ENCODE results near the gene PRPF31.

PRPF31 gene

DNA sequence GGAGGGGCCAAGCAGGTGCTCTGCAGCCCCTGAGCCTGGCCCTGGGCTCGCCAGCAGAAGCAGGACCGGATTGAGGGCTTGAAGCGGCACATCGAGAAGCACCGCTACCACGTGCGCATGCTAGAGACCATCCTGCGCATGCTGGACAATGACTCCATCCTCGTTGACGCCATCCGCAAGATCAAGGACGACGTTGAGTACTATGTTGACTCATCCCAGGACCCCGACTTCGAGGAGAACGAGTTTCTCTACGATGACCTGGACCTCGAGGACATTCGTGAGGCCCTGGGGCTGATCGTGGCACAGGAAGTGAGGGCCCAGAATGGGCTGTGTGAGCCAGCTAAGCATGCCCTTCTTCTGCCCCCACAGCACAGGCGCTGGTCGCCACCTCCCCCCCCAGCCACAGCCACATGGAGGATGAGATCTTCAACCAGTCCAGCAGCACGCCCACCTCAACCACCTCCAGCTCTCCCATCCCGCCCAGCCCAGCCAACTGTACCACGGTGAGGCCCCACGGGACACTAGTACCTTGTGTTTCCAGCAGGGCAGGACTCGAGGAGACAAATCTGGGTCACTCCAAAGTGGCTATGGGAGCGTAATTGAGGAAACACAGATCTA, 30.1 kb downstream of the PRPF31 start:
- DNase-seq: no peak

DNA sequence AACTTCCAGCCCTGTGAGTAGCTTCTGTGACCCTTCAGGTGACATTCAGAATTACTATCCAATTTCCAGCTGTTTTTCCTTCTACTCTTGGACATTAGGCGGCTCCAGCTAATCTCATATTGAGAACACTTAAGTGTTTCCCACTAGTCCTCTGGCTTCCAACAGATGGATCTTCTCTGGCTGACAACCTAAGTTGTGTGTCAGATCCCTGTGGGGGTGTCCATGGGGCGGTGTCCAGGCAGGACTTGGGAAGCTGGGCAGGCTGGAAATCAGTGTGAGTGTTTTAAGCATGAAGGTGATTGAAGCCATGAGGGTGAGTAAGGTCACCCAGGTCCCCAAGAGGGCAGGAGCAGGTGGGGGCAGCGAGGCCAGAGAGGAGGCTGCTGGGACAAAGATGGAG, 32.1 kb downstream of the PRPF31 start:
- DNase-seq: no peak

DNA sequence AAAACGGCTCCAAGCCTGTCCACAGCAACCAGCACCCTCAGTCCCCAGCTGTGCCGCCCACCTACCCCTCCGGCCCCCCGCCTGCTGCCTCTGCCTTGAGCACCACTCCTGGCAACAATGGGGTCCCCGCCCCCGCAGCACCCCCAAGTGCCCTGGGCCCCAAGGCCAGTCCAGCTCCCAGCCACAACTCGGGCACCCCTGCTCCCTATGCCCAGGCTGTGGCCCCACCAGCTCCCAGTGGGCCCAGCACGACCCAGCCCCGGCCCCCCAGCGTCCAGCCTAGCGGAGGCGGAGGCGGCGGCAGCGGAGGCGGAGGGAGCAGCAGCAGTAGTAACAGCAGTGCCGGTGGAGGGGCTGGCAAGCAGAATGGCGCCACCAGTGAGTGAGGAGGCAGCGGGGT, 32.6 kb downstream of the PRPF31 start:
- no peak for DNase-seq

DNA sequence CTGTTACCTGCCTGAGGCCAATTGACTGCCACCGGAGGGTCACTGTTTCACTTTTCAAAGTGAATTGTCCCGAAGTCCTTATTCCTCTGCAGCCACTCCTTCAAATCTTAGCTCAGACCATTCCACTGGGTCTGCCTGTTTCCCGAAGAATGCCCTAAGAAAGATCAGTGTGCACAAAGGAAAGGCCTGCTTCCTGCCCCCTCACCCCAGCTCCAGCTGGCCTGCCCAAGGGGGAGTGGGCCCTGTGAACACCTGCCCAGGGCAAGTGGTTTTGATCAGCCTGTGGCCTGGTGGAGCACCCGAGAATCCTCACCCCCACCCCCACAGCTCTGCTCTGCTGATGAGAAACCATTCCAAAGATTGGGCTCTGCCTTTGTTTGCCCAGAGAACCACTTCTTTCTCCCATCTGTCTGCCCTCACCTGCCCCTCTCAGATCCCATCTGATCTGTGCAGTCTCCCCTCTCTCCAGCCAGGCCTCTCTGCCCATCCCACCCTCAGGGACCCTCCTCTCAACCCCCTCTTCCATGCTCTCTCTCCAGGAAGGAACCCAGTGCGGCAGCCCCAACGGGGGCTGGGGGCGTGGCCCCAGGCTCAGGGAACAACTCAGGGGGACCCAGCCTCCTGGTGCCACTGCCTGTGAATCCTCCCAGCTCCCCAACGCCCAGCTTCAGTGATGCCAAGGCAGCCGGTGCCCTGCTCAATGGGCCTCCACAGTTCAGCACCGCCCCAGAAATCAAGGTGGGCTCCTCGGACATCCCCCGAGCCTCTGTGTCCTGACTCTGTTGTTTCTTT, 33.7 kb downstream of the PRPF31 start:
- DNase-seq: no peak

DNA sequence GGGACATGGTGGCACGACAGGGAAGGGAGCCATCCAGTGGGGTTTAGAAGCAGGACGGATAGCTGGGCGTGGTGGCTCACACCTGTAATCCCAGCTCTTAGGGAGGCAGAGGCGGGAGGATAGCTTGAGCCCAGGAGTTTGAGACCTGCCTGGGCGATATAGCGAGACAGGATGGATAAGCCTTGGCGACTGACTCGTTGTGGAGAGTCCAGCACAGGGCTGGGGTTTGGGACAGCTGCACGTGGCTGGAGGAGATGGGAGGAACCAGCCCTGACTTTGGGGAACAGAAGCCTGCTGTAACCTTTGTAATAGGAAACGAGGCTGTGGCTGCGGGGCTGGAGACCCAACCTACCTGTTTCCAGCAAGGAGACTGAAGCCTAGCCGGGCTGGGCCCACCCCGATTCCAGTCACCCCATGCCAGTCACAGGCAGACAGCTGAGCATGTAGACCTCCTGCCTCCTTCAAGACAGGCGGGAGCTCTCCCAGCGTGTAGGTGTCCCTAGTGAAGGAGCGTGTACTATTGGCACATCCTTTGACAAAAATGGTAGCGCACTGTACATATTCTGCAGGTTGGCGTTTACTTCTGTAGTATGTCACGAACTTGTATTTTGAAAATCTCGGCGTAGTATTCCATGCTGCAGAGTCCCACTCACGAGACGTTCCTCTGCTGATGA, 35.9 kb downstream of the PRPF31 start:
- DNase-seq: no peak

DNA sequence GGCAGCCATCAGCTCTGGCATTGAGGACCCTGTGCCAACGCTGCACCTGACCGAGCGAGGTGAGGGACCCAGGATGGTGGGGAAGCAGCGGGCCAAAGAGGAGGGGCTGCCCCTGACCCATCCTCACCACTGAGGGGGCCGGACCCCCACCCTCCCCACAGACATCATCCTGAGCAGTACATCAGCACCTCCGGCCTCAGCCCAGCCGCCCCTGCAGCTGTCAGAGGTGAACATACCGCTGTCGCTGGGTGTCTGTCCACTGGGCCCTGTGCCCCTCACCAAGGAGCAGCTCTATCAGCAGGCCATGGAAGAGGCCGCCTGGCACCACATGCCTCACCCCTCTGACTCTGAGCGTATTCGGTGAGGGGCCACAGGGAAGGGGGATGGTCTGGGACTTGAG, 36.7 kb downstream of the PRPF31 start:
- DNase-seq: no peak

DNA sequence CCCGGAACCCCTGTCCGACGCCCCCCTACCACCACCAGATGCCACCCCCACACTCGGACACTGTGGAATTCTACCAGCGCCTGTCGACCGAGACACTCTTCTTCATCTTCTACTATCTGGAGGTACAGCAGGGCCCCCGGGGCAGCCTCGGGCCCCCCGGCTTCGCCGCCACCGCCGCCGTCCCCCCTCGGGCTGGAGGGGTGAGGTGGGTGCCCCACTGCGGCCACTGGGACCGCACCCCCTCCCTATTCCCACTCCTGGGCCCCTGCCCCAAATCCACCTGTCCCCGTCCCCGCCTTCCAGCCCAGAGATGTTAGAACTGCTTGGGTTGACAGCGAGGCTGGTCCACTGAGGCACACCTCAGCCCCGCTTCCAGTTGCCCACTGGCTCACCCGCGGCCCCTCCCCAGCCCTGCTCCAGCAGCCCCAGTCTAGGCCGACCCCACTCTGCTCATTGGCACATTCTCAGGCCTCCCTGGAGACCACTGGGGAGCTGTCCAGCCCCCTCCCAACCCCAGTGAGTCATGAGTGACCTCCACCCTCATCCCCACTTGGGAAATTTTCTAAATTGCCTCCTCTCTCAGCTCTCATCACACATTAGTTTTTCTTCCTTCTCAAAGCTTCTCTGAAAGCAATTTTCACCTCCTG, 37.4 kb downstream of the PRPF31 start:
- no peak for DNase-seq

DNA sequence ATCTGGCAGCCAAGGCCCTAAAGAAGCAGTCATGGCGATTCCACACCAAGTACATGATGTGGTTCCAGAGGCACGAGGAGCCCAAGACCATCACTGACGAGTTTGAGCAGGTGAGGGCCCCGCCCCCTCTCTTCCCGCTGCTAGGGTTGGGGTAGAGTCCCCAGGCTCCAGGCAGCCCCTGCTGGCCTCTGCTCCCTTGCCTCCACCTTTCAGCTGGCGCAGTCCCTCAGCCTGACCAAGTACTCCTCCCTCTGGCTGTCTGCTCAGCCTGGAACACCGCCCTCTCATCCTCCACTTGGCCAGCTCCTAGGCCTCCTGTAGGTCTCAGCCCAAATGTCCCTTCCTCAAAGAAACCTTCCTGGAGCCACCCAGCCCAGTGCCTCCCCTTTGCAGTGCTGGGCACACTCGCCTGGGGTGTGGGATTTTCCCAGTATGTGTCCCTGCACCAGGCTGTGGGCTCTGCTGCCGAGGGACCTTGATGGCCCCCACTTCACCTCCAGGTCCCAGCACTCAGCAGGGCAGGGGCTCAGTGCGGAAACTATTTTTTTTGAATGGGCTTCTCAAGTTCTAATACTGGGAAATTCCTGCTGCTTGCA, 38.3 kb downstream of the PRPF31 start:
- no peak for DNase-seq

DNA sequence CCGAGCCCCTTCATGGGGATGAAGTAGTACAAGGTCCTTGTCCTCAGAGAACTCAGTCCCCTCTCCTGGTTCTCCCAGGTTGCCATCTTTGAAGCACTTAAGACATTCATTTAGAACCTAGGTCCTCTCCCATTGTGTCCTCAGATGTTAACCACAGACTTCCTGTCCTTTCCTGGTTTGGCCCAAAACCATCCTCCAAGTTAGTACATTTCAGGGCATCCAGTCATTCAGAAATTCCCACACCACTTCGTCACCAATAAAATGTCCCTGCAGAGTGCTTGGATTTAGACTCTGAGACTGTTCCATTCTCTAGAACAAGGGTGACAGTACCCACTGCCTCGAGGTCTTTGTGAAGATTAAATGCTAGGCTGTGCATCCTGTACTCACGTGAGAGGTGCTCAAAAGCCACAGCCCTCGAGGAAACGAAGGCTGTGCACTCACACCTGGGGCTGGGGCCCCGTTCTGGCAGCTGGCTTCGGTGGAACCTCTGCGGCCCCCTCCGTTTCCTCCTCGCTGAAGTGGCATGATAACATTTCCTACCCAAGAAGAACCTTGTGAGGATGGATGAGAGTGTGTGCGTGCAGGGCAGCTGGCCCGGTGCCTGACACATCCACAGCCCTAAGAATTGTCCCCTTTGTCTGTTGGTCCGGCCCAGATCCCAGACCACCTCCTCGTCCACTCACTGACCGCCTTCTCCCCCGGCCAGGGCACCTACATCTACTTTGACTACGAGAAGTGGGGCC, 39.2 kb downstream of the PRPF31 start:
- DNase-seq: no peak

DNA sequence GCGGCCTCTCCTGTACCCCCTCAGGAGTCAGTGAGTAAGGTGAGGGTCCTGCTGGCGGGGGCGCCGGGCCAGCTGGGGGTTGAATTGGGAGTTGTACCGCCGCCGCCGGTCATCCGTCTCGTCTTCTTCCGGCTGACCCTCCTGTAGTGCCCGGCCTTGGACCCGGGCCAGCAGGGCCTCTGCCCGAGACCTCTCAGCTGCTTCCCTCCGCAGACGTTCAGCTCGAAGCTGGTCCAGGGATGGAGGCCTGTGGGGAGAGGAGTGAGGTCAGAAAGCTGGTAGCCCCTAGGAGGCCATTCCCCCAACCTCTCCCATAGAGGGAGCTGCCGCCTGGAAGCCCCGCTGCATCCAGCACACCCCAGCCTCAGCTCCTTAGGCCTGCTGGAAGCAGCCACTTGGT, 40.1 kb downstream of the PRPF31 start:
- DNase-seq: no peak

DNA sequence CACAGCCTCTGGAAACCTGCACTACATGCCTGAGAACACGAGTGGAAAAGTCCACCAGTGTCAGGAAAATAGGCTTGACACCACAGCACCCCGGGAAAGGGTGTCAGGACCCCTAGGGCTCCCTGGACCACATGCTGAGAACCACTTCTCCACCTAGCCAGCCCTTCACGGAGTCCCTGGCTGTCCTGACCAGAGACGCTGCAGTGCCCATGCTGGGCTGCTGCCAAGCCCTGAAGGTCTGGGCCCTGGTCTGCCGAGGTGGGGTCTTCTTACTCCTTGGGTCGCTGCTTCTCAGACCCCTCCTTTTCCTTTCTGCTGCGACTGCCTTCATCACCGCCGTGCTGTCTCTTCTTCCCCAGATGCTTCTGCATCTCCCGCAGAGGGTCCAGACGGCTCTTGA, 40.9 kb downstream of the PRPF31 start:
- DNase-seq: no peak

DNA sequence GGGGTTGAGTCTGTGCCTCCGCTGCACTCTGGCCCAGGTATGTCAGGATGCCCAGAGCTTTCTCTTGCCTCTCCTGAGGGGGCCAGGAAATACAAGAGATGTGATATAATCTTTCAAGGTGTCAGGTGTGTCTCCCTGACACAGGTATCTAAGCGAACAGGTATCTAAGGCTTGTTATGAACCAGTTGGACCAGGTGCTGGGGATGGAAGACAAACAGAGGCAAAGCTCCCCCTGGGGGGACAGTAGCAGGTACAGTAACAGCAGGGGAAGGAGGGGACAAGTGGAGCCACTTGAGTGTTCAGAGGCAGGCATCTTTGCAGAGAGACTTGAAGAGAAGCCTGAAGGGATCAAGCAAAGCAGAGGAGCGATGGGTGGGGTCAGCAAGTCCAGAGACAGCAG, 41.4 kb downstream of the PRPF31 start:
- no peak for DNase-seq

DNA sequence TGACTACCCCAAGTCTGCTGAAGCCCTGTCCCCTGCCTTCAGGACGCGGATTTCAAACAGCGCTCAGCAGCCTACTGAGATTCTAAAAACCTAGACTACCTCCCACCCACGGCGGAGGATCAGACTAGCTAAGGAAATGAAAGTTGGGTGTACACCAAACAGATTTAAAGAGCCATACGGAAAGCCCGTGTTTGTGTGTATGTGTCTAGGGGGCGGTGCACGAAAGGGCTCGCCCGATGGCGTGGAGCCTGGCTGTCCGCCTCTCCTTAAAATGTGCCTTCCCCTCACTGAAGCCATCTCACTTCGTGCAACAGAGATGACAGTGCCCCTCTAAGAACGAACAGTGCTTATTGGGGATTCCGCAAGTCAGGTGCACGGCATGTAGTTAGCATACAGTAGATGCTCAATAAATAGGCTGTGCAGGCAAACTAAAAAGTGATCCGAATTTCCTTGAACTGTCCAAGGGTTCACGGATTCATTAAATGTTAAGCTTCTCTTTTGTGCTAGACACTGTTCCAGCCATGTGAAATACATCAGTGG, 43.3 kb downstream of the PRPF31 start:
- DNase-seq: peak; percentile 58

DNA sequence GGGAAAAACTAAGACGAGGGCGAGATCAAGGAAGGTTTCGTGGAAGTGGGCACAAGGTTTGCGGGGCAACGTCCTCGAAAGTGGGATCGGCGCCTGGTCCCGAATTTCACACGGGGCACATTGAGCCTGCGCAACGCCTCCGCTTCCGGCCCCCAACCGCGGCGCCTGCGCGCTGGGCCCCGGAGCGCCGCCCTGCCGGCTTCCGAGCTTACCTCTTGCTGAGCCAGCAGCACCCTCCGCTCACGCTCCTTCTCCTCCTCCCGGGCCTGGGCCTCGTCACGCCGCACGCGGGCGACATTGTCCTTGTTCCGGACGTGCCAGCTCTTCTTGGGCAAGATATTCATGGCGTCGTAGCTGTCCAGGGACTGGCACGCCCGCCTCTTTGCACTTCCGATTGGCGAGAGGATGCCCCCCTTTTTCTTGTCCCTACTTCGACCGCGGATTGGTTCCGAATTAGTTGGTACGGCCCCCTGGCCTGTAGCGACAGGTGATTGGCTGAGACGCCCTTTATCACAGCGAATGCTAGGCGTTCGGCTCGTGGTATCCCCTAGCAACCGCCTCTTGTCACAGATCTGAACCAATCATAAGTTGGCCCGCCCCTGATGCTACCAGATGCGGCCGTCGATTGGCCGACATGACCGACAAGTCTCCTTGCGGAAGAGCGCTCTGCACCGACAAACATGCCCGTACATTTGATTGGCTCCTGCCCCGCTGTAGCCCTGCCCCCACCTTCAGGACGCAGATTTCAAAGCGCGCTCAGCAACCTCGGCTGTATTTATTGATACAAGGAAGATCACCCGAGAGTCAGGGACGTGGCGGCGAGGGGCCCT, 44.0 kb downstream of the PRPF31 start, which contains the start of gene LENG1:
LENG1 (minus strand) TSS at position 370 of the 830 bp plus-strand sequence; CDS start at position 344, 26 bp downstream.
- peak; percentile 100 for DNase-seq

DNA sequence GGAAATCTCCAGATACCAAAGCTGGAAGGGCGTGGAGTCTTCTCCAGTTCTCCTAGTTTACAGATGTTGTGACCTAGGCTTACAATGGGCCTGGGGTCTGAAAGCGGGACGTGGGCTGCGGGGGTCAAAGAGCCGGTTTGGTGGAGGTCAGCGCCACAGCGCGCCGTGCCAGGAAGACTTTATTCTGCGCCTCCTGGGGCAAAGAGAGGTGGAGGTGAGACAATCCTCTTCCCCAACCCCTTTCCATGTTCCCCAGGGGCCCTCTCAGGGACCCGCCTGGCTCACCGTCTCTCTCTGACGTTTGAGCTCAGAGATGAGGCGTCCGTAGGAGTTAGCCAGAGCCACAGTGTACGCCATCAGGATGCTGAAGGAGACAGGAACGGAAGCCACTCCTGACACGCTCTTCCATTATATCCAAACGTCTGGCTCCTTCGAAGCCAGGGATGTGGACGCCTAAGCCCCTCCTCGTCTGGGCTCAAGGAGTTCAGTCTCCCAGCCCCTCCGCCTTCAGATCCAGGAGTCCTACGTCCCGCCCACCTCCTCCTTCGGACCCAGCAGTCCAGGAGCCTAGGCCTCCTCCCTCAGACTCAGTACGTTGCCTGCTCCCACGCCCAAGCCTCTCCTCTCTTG, 44.7 kb downstream of the PRPF31 start:
- DNase-seq: peak; percentile 65

DNA sequence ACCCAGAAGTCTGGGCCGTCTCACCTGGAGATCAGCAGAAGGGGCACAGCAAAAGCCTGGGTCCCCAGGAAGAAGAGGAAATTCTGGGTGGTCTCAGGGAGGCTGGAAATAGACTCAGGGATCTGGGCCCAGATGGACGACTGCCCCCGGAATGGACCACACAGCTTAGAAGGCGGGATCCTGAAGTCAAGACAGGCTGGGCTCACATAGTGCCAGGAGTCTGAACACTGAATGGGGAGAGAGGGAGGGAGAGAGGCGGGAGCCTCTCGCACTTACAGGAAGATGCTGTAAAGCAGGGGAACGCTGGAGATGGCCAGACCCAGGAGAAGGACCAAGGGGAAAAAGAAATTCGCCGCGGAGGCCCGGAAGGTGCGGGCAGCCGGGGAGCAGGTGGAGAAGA, 45.3 kb downstream of the PRPF31 start:
- peak; percentile 45 for DNase-seq

DNA sequence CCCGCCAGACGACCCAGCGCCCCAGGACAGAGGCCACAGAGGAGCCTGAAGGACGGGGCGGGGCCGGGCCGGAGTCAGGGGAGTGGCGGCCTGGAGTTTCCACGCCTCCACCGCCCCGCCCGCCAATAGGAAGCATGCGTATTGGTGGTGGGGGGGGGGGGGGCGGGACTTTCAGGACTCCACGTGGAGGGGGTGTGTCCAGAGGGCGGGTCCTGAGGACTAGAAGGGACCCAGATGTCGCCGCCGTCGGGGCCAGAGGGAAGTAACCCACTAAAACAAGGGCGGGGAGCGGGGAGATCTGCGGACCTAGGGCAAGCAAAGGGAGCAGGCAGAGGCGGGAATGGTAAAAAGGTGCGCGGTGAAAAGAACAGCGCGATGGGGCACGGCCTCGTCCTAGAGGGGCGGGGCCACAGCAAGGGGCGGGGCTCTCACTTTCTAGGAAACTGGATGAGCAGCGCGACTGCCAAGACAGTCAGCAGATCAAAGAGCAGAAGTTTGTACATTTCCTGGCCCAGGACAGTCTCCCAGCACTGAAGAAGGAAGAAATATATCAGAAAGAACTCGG, 46.8 kb downstream of the PRPF31 start:
- DNase-seq: peak; percentile 93

DNA sequence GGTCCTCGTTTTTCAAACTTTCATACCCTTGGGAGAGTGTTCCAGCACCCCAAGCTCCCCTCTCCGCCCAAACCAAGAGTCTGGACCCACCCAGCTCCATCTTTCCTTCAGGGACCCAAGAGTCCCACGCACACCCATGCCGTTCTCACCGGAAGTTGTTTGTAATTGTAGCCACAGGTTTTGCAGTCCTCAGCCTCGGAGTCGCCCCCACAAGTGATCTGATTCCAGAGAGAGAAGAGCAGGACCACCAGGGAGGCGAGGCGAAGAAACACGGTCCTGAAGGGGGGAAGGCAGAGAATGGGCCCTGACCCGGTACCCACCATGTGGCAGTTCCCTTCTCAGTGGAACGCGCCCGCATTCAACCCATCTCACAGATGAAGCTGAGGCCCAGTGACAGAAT, 47.3 kb downstream of the PRPF31 start:
- DNase-seq: no peak

DNA sequence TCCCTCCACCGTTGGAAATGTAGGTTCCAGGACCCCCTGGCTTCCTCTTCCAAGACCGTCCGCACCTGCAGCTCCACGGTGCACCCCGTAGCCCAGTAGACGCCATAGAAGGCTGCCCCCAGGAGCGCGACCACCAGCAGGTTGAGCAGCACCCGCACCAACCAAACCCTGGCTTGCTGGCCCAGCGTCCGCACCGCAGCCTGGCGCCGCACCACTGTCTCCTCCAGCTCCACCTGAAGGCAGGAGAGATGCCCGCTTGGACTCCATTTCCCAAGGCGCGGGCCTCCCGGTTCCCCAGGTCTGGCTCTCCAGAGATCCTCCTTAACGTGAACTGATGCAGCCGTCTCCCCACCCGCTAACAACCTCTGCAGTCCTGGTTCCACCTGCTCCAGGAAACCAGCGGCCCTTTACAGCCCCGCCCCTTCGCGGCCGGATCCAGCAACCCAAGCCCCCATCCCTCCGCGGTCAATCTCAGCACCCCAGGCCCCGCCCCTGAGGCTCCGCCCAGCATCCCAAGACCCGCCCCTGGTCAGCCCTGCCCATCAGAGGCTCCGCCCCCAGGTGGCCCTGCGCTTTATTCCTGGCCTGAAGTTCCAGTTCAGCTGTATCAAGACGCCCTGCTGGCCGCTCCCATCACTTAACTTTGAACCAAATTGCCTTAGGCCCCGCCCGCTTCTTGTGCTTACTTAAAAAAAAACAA, 49.0 kb downstream of the PRPF31 start:
- DNase-seq: peak; percentile 82

DNA sequence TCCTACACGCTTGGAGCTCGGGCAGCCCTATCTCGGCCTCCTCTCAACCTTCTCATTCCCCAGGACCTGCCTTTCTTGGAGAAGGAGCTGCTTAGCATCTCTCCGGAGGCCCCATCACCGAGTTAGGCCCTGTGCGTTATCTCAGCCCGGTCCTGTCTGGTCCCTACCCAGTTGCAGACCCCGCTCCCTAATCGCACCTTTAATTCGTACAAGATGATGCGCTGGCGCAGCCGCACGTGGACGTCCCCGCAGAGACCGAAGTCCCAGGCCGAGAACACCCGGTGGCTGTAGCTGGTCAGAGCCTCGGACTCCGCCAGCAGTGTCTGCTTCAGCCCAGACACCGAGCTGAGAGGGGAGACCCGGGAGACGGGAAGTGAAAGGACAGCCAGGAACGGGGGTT, 49.7 kb downstream of the PRPF31 start:
- DNase-seq: no peak
